Activated CD8-positive, alpha-beta memory T cell treated with anti-CD3 and anti-CD28 coated beads, Interleukin-2, amount 10 ng/mL, durations not matched to agents 7 days and 5 days (primary cell): Measurements from ENCODE around the gene PPP2R5C. TPM values are rescaled to one million over a fixed set of nuclear protein-coding genes. Genes with fewer than 3 reads are reported as not detected.
A peak's percentile ranks its signal among the peaks of the same experiment; 100 is the strongest.
"Not testable (repeated sequence)": the region's sequence is repeated elsewhere in the genome, so short reads cannot be mapped to it uniquely, and the experiment has no call there.

ENCODE experiments used
- ATAC-seq: fragments of 150-1000 bp; cut with Tn5 transposase; one replicate; pipeline ENCODE4 v1.10.0; 2021; ENCODE audit warnings: moderate library complexity
- CTCF ChIA-PET: fragments of 350-600 bp; sonication (Branson Sonifier 250); formaldehyde crosslinking; loops from one replicate; lab custom pipeline; 2021; ENCODE audit warnings: antibody characterized with exemption; lab: Charles Lee
- DNase-seq: peaks from one replicate; pipeline ENCODE4 v3.0.0-alpha.2; 2020
- H3K27ac Mint-ChIP-seq: one replicate; pipeline ENCODE4 v1.8.0; 2021; ENCODE audit warnings: mild to moderate bottlenecking, mixed read lengths
- H3K27me3 Mint-ChIP-seq: one replicate; pipeline ENCODE4 v1.8.0; 2021; ENCODE audit warnings: mixed read lengths
- H3K36me3 Mint-ChIP-seq: one replicate; pipeline ENCODE4 v1.8.0; 2021; ENCODE audit warnings: mild to moderate bottlenecking, mixed read lengths
- H3K4me1 Mint-ChIP-seq: one replicate; pipeline ENCODE4 v1.8.0; 2021; ENCODE audit warnings: mixed read lengths
- H3K4me3 Mint-ChIP-seq: one replicate; pipeline ENCODE4 v1.8.0; 2021; ENCODE audit warnings: mild to moderate bottlenecking, moderate library complexity, mixed read lengths
- H3K9me3 Mint-ChIP-seq: one replicate; pipeline ENCODE4 v1.8.0; 2022; ENCODE audit warnings: low read depth, mixed read lengths
- total RNA-seq, 2 experiments: library from RNA; stranded (reverse); gene quantifications; one replicate each; pipeline ENCODE4 v1.2.3, GENCODE V29; 2021

PPP2R5C gene
- total RNA-seq, 2 experiments from 2014 or later: 213 to 234 TPM

GRCh38 chr14:101970830-101971400, 209.4 kb downstream of the PPP2R5C start:
- Mint-ChIP-seq H3K27ac (no peak overlapping the region), H3K4me3 (no peak overlapping the region), H3K27me3 (no peaks in the 10 kb centered on the region), H3K36me3 (peaks cover 27% of the 10 kb centered on the region), H3K4me1 (peaks cover 47% of the 10 kb centered on the region), H3K9me3 (no peaks in the 10 kb centered on the region)
- DNase-seq (no peak), ATAC-seq (no peak)
- CTCF ChIA-PET: interaction anchor here (2.9 kb wide), 1 partner anchor 10 kb away, joined by 14 read pairs; no protein-coding TSS in a partner anchor

- H3K27ac Mint-ChIP-seq, H3K9me3 Mint-ChIP-seq, H3K4me3 Mint-ChIP-seq, DNase-seq, ATAC-seq, H3K27me3 Mint-ChIP-seq: not testable (repeated sequence)
- peaks cover 28% of the 10 kb centered on the region for H3K36me3 Mint-ChIP-seq
- CTCF ChIA-PET: interaction anchor here (1.2 to 2.9 kb wide), 2 partner anchors 11 to 125 kb away, joined by 3 to 14 read pairs; no protein-coding TSS in a partner anchor
- H3K4me1 Mint-ChIP-seq: peaks cover 45% of the 10 kb centered on the region
These were observed 209.9 kb downstream of the PPP2R5C start for GRCh38 chr14:101971458-101971857.

GRCh38 chr14:101972126-101972866, 210.8 kb downstream of the PPP2R5C start:
- H3K36me3 Mint-ChIP-seq: peaks cover 31% of the 10 kb centered on the region
- H3K4me1 Mint-ChIP-seq: peaks cover 41% of the 10 kb centered on the region
- H3K27me3 Mint-ChIP-seq: no peaks in the 10 kb centered on the region
- CTCF ChIA-PET: interaction anchor here (0.6 to 2.9 kb wide), 5 partner anchors 12 to 265 kb away, joined by 3 to 14 read pairs (median 5); no protein-coding TSS in a partner anchor
- no peaks in the 10 kb centered on the region for H3K9me3 Mint-ChIP-seq
- H3K27ac Mint-ChIP-seq: no peak overlapping the region
- ATAC-seq (no peak), DNase-seq (peak; percentile 37)
- no peak overlapping the region for H3K4me3 Mint-ChIP-seq

- Mint-ChIP-seq H3K4me1 (peaks cover 34% of the 10 kb centered on the region), H3K4me3 (no peak overlapping the region), H3K27ac (no peak overlapping the region), H3K36me3 (peaks cover 33% of the 10 kb centered on the region), H3K27me3 (no peaks in the 10 kb centered on the region), H3K9me3 (no peaks in the 10 kb centered on the region)
- CTCF ChIA-PET: interaction anchor here (1.3 to 2.9 kb wide), 6 partner anchors 8 to 266 kb away, joined by 3 to 14 read pairs (median 4); no protein-coding TSS in a partner anchor
- DNase-seq: no peak
- no peak for ATAC-seq
These were observed 211.8 kb downstream of the PPP2R5C start for GRCh38 chr14:101973356-101973755.

- H3K27me3 Mint-ChIP-seq: no peaks in the 10 kb centered on the region
- DNase-seq (no peak), ATAC-seq (no peak)
- no peaks in the 10 kb centered on the region for H3K9me3 Mint-ChIP-seq
- H3K36me3 Mint-ChIP-seq: peaks cover 34% of the 10 kb centered on the region
- no peak overlapping the region for H3K4me3 Mint-ChIP-seq
- no peak overlapping the region for H3K27ac Mint-ChIP-seq
- CTCF ChIA-PET: interaction anchor here (1.3 to 1.7 kb wide), 2 partner anchors 14 to 44 kb away, joined by 5 to 6 read pairs; no protein-coding TSS in a partner anchor
- H3K4me1 Mint-ChIP-seq: peaks cover 25% of the 10 kb centered on the region
These were observed 213.7 kb downstream of the PPP2R5C start for GRCh38 chr14:101975231-101975630.

Other genes with a start within 250 kb of the PPP2R5C start
- not detected for gene DIO3, start 200.2 kb upstream of the PPP2R5C start, total RNA-seq
- 100 to 1,000 TPM; 308 to 325 TPM for gene DYNC1H1, start 202.9 kb downstream of the PPP2R5C start, total RNA-seq